Measurements from ENCODE around the gene XDH. TPM values are rescaled to one million over a fixed set of nuclear protein-coding genes. Genes with fewer than 3 reads are reported as not detected.
A peak's percentile ranks its signal among the peaks of the same experiment; 100 is the strongest.

Gene XDH
- total RNA-seq, 1 experiment from 2014 or later = not detected

DNA sequence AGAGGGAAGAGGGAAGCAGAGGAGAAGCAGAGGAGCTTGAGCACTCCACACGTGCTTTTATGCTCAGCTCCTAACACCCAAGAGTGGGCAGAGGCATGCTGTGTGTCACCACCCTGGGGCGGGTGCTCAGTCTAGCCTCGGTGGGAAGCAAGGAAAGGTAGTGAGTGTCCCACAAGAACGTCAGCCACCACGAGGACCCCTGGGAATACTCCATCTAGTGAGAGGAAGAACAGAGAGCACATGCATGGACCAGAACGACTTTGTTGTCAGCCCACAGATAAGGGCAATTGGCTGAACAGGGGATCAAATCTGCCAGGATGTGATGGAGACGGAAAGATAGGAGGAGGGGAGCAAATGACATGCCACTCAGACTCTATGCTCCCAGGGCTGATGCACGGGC, 83.4 kb downstream of the XDH start:
- Histone ChIP-seq H4K20me1 (ENCODE audit: insufficient read depth, low read depth, low read length) (no peaks in the 10 kb centered on the region), H3K4me1 (ENCODE audit: low read length) (peaks cover 30% of the 10 kb centered on the region), H3K27ac (ENCODE audit: low read length) (no peak overlapping the region), H3K9ac (ENCODE audit: low read length) (peak overlapping the region; percentile 23; the same call in 1 of the 2 replicates), H2AFZ (ENCODE audit: low read length) (no peak overlapping the region), H3K36me3 (ENCODE audit: insufficient read depth, low read length) (no peaks in the 10 kb centered on the region), H3K4me3 (ENCODE audit: low read length) (no peak overlapping the region), H3K9me3 (ENCODE audit: low read length) (no peaks in the 10 kb centered on the region), H3K79me2 (ENCODE audit: low read length) (no peaks in the 10 kb centered on the region), H3K9me2 (replicated peaks; ENCODE audit: insufficient read depth, low read length) (no peaks in the 10 kb centered on the region), H3K4me2 (ENCODE audit: low read depth, low read length, poor library complexity, severe bottlenecking) (peak overlapping the region; percentile 31), H3K27me3 (ENCODE audit: low read length) (no peaks in the 10 kb centered on the region)
- DNase-seq = peak; percentile 76

DNA sequence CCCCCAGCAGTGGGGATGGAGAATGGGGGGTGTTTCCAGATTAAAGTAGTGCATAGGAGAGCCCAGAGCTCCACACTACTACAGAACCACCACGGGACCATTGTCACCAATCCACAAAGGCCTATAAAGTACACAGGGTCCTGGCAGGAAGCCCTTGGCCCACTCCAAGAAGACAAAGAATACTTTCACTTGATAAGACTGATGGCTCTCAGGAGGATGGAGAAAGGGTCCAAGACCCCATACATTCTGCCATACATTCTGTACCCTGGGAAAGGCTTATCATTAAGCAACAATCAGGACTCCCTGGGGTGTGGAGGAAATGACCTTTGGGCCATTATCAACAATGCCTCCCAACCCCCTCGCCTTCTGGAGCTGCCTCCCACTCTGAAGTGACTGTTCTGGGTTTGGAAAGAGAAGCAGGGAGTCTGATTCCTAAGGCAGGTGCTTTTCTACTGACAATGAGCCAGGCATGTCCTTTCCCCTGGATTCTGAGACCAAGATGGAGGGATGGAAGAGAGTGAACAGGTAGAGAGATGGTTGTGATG, 85.4 kb downstream of the XDH start:
- no peak overlapping the region for H2AFZ ChIP-seq (ENCODE audit: low read length)
- H3K27ac ChIP-seq (ENCODE audit: low read length) = no peak overlapping the region
- H3K9me2 ChIP-seq (replicated peaks; ENCODE audit: insufficient read depth, low read length) = no peaks in the 10 kb centered on the region
- DNase-seq = no peak
- no peaks in the 10 kb centered on the region for H4K20me1 ChIP-seq (ENCODE audit: insufficient read depth, low read depth, low read length)
- no peak overlapping the region for H3K9ac ChIP-seq (ENCODE audit: low read length)
- H3K9me3 ChIP-seq (ENCODE audit: low read length) = no peaks in the 10 kb centered on the region
- H3K27me3 ChIP-seq (ENCODE audit: low read length) = no peaks in the 10 kb centered on the region
- H3K36me3 ChIP-seq (ENCODE audit: insufficient read depth, low read length) = no peaks in the 10 kb centered on the region
- H3K4me1 ChIP-seq (ENCODE audit: low read length) = peaks cover 35% of the 10 kb centered on the region
- H3K79me2 ChIP-seq (ENCODE audit: low read length) = no peaks in the 10 kb centered on the region
- no peak overlapping the region for H3K4me2 ChIP-seq (ENCODE audit: low read depth, low read length, poor library complexity, severe bottlenecking)
- no peak overlapping the region for H3K4me3 ChIP-seq (ENCODE audit: low read length)

DNA sequence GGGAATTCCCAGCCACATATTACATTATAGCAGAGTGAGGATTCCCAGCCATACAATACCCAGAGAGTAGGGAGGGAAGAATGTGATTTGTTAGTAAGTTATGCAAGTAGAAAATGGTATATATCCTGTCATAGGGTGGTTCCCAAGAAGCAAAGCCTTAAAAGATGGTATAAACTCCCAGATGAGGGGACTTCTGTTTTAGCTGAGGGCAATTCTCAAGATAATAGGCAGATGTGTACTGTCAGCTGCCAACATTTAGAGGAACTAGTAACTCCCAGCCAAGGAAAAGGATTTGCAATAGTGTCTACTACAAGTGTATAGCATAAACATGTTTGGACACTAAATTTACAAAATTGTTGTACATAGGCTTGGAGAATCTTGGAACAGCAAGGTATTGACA, 86.5 kb downstream of the XDH start:
- Histone ChIP-seq H3K79me2 (ENCODE audit: low read length) (no peaks in the 10 kb centered on the region), H3K4me2 (ENCODE audit: low read depth, low read length, poor library complexity, severe bottlenecking) (no peak overlapping the region), H3K27ac (ENCODE audit: low read length) (no peak overlapping the region), H3K4me3 (ENCODE audit: low read length) (no peak overlapping the region), H3K36me3 (ENCODE audit: insufficient read depth, low read length) (no peaks in the 10 kb centered on the region), H4K20me1 (ENCODE audit: insufficient read depth, low read depth, low read length) (no peaks in the 10 kb centered on the region), H3K9ac (ENCODE audit: low read length) (no peak overlapping the region), H3K27me3 (ENCODE audit: low read length) (no peaks in the 10 kb centered on the region), H3K9me3 (ENCODE audit: low read length) (no peaks in the 10 kb centered on the region), H3K9me2 (replicated peaks; ENCODE audit: insufficient read depth, low read length) (no peaks in the 10 kb centered on the region), H3K4me1 (ENCODE audit: low read length) (peaks cover 32% of the 10 kb centered on the region), H2AFZ (ENCODE audit: low read length) (no peak overlapping the region)
- no peak for DNase-seq

DNA sequence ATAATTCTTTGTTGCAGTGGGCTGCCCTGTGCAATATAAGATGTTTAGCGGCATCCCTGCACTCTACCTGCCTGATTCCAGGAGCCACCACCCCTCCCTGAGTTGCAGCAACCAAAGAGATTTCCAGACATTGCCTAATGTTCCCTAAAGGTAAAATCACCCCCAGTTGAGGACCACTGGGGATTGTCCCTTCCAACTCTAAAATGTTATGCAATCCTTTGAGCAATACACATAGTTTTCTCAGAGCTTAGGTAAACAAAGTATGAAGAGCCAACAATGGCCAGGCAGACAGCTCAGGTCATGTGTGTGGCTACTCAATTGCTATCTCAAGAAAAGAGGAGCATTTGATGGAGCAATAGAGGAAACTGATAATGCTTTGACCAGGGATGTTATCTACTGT, 87.0 kb downstream of the XDH start:
- H3K9ac ChIP-seq (ENCODE audit: low read length) = no peak overlapping the region
- no peaks in the 10 kb centered on the region for H4K20me1 ChIP-seq (ENCODE audit: insufficient read depth, low read depth, low read length)
- peaks cover 27% of the 10 kb centered on the region for H3K4me1 ChIP-seq (ENCODE audit: low read length)

DNA sequence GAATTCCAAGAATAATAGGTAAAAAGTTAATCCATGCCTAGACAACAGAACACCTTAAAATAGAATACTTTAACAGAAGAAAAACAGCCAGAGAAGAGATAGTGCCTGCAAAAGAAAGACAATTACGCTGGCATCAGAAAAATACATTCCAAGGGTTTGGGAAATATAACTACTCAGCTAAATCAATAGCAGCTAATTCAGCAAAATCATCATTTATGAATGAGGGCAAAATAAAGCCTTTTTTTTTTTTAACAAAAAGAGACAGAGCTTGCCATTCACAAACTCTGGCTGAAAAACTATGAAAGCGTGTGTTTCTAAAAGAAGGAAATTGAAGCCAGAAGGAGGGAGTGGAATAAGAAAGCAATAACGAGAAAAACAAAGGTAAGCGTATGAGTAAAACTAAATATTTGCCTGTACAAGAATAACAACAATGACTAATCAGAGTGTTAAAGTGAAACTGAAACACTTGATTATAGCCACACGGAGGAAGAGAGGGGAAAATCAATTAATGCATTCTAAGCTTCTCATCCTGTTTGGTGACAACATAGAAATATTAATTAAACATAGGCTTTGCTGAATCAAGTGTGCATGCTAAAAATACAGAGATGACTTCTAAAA, 90.4 kb downstream of the XDH start:
- Histone ChIP-seq H3K27ac (ENCODE audit: low read length) (no peak overlapping the region), H2AFZ (ENCODE audit: low read length) (peak overlapping the region; percentile 45; the same call in 1 of the 2 replicates), H3K36me3 (ENCODE audit: insufficient read depth, low read length) (no peaks in the 10 kb centered on the region), H3K27me3 (ENCODE audit: low read length) (no peaks in the 10 kb centered on the region), H3K9me3 (ENCODE audit: low read length) (no peaks in the 10 kb centered on the region), H3K4me2 (ENCODE audit: low read depth, low read length, poor library complexity, severe bottlenecking) (peak overlapping the region; percentile 55), H3K79me2 (ENCODE audit: low read length) (no peaks in the 10 kb centered on the region), H3K9ac (ENCODE audit: low read length) (no peak overlapping the region), H3K4me1 (ENCODE audit: low read length) (peaks cover 22% of the 10 kb centered on the region), H3K4me3 (ENCODE audit: low read length) (peak overlapping the region; percentile 16; the same call in 1 of the 2 replicates), H4K20me1 (ENCODE audit: insufficient read depth, low read depth, low read length) (no peaks in the 10 kb centered on the region), H3K9me2 (replicated peaks; ENCODE audit: insufficient read depth, low read length) (no peaks in the 10 kb centered on the region)
- DNase-seq = no peak

More for the DNA sequence above, 87.0 kb downstream of the XDH start:
- H3K27ac ChIP-seq (ENCODE audit: low read length) = no peak overlapping the region
- H3K4me2 ChIP-seq (ENCODE audit: low read depth, low read length, poor library complexity, severe bottlenecking) = no peak overlapping the region
- H3K79me2 ChIP-seq (ENCODE audit: low read length) = no peaks in the 10 kb centered on the region
- no peak overlapping the region for H3K4me3 ChIP-seq (ENCODE audit: low read length)
- no peaks in the 10 kb centered on the region for H3K36me3 ChIP-seq (ENCODE audit: insufficient read depth, low read length)
- no peak overlapping the region for H2AFZ ChIP-seq (ENCODE audit: low read length)
- no peak for DNase-seq
- no peaks in the 10 kb centered on the region for H3K27me3 ChIP-seq (ENCODE audit: low read length)
- no peaks in the 10 kb centered on the region for H3K9me2 ChIP-seq (replicated peaks; ENCODE audit: insufficient read depth, low read length)
- no peaks in the 10 kb centered on the region for H3K9me3 ChIP-seq (ENCODE audit: low read length)

DNA sequence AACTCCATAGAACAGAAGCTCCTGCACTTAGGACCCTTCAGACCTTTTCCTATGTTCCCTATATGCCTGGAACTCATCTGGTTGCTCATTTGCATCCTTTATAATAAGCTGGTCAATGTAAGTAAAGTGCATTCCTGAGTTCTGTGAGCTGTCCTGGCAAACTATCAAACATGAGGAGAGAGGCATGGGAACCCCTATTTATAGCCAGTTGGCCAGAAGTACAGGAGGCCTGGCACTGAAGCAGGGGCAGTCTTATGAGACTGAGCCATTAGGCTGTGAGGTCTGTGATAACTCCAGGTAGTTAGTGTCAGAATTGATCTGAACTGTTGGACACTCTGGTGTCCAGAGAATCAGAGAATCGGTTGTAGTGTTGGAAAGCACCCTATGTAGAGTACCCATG, 92.2 kb downstream of the XDH start:
- Histone ChIP-seq H3K9me2 (replicated peaks; ENCODE audit: insufficient read depth, low read length) (no peaks in the 10 kb centered on the region), H3K4me3 (ENCODE audit: low read length) (no peak overlapping the region), H4K20me1 (ENCODE audit: insufficient read depth, low read depth, low read length) (no peaks in the 10 kb centered on the region), H3K79me2 (ENCODE audit: low read length) (no peaks in the 10 kb centered on the region), H3K4me1 (ENCODE audit: low read length) (peaks cover 39% of the 10 kb centered on the region), H2AFZ (ENCODE audit: low read length) (no peak overlapping the region), H3K27me3 (ENCODE audit: low read length) (no peaks in the 10 kb centered on the region), H3K27ac (ENCODE audit: low read length) (no peak overlapping the region), H3K9ac (ENCODE audit: low read length) (no peak overlapping the region), H3K4me2 (ENCODE audit: low read depth, low read length, poor library complexity, severe bottlenecking) (no peak overlapping the region), H3K9me3 (ENCODE audit: low read length) (no peaks in the 10 kb centered on the region), H3K36me3 (ENCODE audit: insufficient read depth, low read length) (no peaks in the 10 kb centered on the region)
- DNase-seq = no peak

DNA sequence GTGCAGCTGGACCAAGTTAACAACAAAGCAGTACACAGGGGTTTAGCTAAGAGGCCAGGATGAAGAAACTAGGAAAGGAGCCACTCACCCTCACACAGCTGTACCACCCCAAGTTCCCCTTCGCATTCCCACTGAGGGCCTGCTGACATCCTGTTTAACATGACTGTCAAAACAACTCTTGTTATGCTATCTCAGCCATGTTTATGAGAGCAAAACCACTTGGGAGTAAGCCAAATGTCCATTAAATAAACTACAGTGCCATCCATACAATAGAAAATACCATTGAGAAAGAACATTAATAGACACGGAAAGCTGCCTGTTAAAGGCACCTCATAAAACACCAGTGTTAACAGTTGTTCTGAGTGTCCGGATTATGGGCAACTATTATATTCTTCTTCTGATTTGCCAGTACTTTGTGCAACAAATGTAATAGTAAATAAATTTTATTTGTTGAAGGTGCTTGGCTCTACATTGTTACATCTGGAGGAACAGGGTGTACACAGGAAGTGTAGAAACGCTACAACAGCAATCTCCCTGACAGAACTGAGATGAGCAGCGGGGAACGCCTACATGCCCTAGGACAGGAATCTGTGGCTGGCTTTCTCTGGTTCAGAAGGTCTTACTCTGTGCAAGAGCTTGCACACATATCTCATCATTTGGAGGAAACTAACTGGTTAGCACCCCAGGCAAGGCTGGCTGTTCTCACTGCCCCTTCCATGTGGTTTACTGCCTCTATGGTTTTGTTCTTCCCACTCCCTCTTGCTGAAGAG, 95.0 kb downstream of the XDH start:
- Histone ChIP-seq H2AFZ (ENCODE audit: low read length) (no peak overlapping the region), H3K27ac (ENCODE audit: low read length) (no peak overlapping the region), H3K9ac (ENCODE audit: low read length) (no peak overlapping the region), H3K4me2 (ENCODE audit: low read depth, low read length, poor library complexity, severe bottlenecking) (peak overlapping the region; percentile 53), H3K27me3 (ENCODE audit: low read length) (no peaks in the 10 kb centered on the region), H3K9me3 (ENCODE audit: low read length) (no peaks in the 10 kb centered on the region), H3K36me3 (ENCODE audit: insufficient read depth, low read length) (no peaks in the 10 kb centered on the region), H4K20me1 (ENCODE audit: insufficient read depth, low read depth, low read length) (no peaks in the 10 kb centered on the region), H3K79me2 (ENCODE audit: low read length) (no peaks in the 10 kb centered on the region), H3K9me2 (replicated peaks; ENCODE audit: insufficient read depth, low read length) (no peaks in the 10 kb centered on the region), H3K4me1 (ENCODE audit: low read length) (peaks cover 46% of the 10 kb centered on the region), H3K4me3 (ENCODE audit: low read length) (no peak overlapping the region)
- peak; percentile 54 for DNase-seq

Measured in Karpas-422 (cell line).